ENCODE data around the gene FAM161B. TPM values are rescaled to one million over a fixed set of nuclear protein-coding genes. Genes with fewer than 3 reads are reported as not detected.
"Not testable (repeated sequence)": the region's sequence is repeated elsewhere in the genome, so short reads cannot be mapped to it uniquely, and the experiment has no call there.

Gene FAM161B
- total RNA-seq, 1 donor from 2014 or later: 3.8 TPM

- H3K27ac ChIP-seq: no peak overlapping the region
- H3K27me3 ChIP-seq: no peaks in the 10 kb centered on the region
- DNase-seq (no peak), ATAC-seq (no peak)
- TF ChIP-seq CTCF (IDR thresholded peaks at IDR 0.05): no peak
- peaks cover 10% of the 10 kb centered on the region for H3K4me1 ChIP-seq
- H3K36me3 ChIP-seq: peaks cover 21% of the 10 kb centered on the region
- intact Hi-C loops (cut with DNase I): no loop called here
- no peak overlapping the region for H3K4me3 ChIP-seq
- H3K9me3 ChIP-seq: no peaks in the 10 kb centered on the region
These were observed 7.7 kb downstream of the FAM161B start for GRCh38 chr14:73942180-73942579.

GRCh38 chr14:73937012-73937411 lies 12.9 kb downstream of the FAM161B start:
- Histone ChIP-seq H3K9me3 (no peaks in the 10 kb centered on the region), H3K27me3 (no peaks in the 10 kb centered on the region), H3K4me1 (no peaks in the 10 kb centered on the region), H3K36me3 (peaks cover 46% of the 10 kb centered on the region), H3K27ac (no peak overlapping the region), H3K4me3 (no peak overlapping the region)
- TF ChIP-seq CTCF (IDR thresholded peaks at IDR 0.05): no peak
- intact Hi-C loops (cut with DNase I): no loop called here
- no peak for DNase-seq
- no peak for ATAC-seq

- Histone ChIP-seq H3K27me3 (no peaks in the 10 kb centered on the region), H3K9me3 (no peaks in the 10 kb centered on the region), H3K27ac (no peak overlapping the region), H3K4me1 (no peaks in the 10 kb centered on the region), H3K36me3 (peaks cover 50% of the 10 kb centered on the region), H3K4me3 (no peak overlapping the region)
- no peak for TF ChIP-seq CTCF (IDR thresholded peaks at IDR 0.05)
- ATAC-seq (no peak), DNase-seq (no peak)
- intact Hi-C loops (cut with DNase I): no loop called here
These were observed 13.3 kb downstream of the FAM161B start for GRCh38 chr14:73936548-73936947.

DNA sequence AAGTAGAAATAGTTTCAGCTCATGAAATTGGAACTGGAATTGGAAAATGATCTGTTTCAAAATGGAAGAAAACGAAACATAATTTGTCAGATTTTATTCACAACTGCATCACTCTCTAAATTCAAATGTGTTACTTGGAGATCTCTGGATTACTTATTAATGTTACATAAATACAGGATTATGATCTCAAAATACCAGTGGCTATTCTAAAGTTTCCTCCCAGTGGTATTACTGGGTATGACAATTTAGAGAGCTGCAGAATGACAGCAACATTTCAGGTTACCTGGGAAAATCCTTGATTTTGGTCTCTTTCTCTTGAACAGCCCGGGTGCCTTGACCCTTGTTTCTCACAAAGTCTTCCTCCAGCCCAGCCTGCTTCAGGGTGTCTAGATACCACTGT lies 14.2 kb downstream of the FAM161B start:
- no peaks in the 10 kb centered on the region for H3K4me1 ChIP-seq
- no peaks in the 10 kb centered on the region for H3K27me3 ChIP-seq
- no peak overlapping the region for H3K4me3 ChIP-seq
- no peak overlapping the region for H3K27ac ChIP-seq
- DNase-seq (no peak), ATAC-seq (no peak)
- no peaks in the 10 kb centered on the region for H3K9me3 ChIP-seq
- intact Hi-C loops (cut with DNase I): no loop called here
- no peak for TF ChIP-seq CTCF (IDR thresholded peaks at IDR 0.05)
- H3K36me3 ChIP-seq: peaks cover 59% of the 10 kb centered on the region

GRCh38 chr14:73924337-73924736 lies 25.6 kb downstream of the FAM161B start:
- H3K27ac ChIP-seq: no peak overlapping the region
- intact Hi-C loops (cut with DNase I): no loop called here
- DNase-seq: no peak
- H3K9me3 ChIP-seq: no peaks in the 10 kb centered on the region
- no peaks in the 10 kb centered on the region for H3K4me1 ChIP-seq
- ATAC-seq: no peak
- no peaks in the 10 kb centered on the region for H3K27me3 ChIP-seq
- peaks cover 99% of the 10 kb centered on the region for H3K36me3 ChIP-seq
- TF ChIP-seq CTCF (IDR thresholded peaks at IDR 0.05): no peak
- H3K4me3 ChIP-seq: no peak overlapping the region

DNA sequence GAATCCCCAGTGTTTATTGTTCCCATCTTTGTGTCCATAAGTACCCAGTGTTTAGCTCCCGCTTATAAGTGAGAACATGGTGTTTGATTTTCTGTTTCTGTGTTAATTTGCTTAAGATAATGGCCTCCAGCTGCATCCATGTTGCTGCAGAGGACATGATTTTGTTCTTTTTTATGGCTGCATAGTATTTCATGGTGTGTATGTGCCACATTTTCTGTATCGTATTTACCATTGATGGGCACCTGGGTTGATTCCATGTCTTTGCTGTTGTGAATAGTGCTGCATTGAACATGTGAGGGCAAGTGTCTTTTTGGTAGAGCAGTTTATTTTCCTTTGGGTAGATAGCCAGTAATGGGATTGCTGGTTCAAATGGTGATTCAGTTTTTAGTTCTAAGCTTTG lies 30.4 kb downstream of the FAM161B start:
- intact Hi-C loops (cut with DNase I); H3K27ac ChIP-seq; H3K27me3 ChIP-seq; DNase-seq; ATAC-seq; H3K9me3 ChIP-seq; H3K4me3 ChIP-seq; H3K4me1 ChIP-seq: not testable (repeated sequence)
- H3K36me3 ChIP-seq: peaks cover 81% of the 10 kb centered on the region
